HG03442 (cell line): Measurements from ENCODE around the gene RHOU.

Source experiments
- ATAC-seq: cut with Tn5 transposase; IDR thresholded peaks from one replicate; pipeline ENCODE4 v1.9.1; 2021; ENCODE audit warnings: mild to moderate bottlenecking, moderate library complexity; ENCODE audit not compliant: unreplicated experiment

The RHOU gene

GRCh38 chr1:228736844-228737445 is 1.7 kb downstream of the RHOU start:
- ATAC-seq, result no peak

- no peak for ATAC-seq
Measured at GRCh38 chr1:228737601-228738041, 2.3 kb downstream of the RHOU start.

GRCh38 chr1:228739826-228740225 is 4.5 kb downstream of the RHOU start:
- ATAC-seq, result no peak

GRCh38 chr1:228740543-228741317 is 5.5 kb downstream of the RHOU start:
- ATAC-seq, result no peak

GRCh38 chr1:228742281-228742860 is 7.1 kb downstream of the RHOU start:
- ATAC-seq, result no peak

- ATAC-seq, result no peak
Measured at GRCh38 chr1:228743405-228743804, 8.1 kb downstream of the RHOU start.

GRCh38 chr1:228744356-228744755 is 9.1 kb downstream of the RHOU start:
- ATAC-seq, result no peak

GRCh38 chr1:228744918-228745317 is 9.6 kb downstream of the RHOU start:
- ATAC-seq, result no peak

GRCh38 chr1:228745497-228745896 is 10.2 kb downstream of the RHOU start:
- ATAC-seq, result no peak

- no peak for ATAC-seq
Measured at GRCh38 chr1:228747301-228747935, 12.1 kb downstream of the RHOU start.

GRCh38 chr1:228748029-228748428 is 12.8 kb downstream of the RHOU start:
- ATAC-seq, result no peak

GRCh38 chr1:228748431-228748830 is 13.2 kb downstream of the RHOU start:
- no peak for ATAC-seq

- no peak for ATAC-seq
Measured at GRCh38 chr1:228749765-228750164, 14.5 kb downstream of the RHOU start.

GRCh38 chr1:228750915-228751314 is 15.6 kb downstream of the RHOU start:
- ATAC-seq, result no peak

GRCh38 chr1:228751360-228752098 is 16.2 kb downstream of the RHOU start:
- ATAC-seq, result no peak

- no peak for ATAC-seq
Measured at GRCh38 chr1:228752258-228752657, 17.0 kb downstream of the RHOU start.

- no peak for ATAC-seq
Measured at GRCh38 chr1:228752675-228753265, 17.5 kb downstream of the RHOU start.

GRCh38 chr1:228753287-228753686 is 18.0 kb downstream of the RHOU start:
- no peak for ATAC-seq

- ATAC-seq, result no peak
Measured at GRCh38 chr1:228753786-228754360, 18.6 kb downstream of the RHOU start.

- no peak for ATAC-seq
Measured at GRCh38 chr1:228754646-228755268, 19.5 kb downstream of the RHOU start.
